ENCODE data around the gene GRK1. TPM values are rescaled to one million over a fixed set of nuclear protein-coding genes. Genes with fewer than 3 reads are reported as not detected.

The GRK1 gene
- total RNA-seq, 1 experiment from 2014 or later = not detected

- BruUV-seq (replicated peaks) = no TSS peak
- POLR2A ChIA-PET = no interaction called here
- Mint-ChIP-seq H3K9me3 (ENCODE audit: unreplicated experiment) (no peaks in the 10 kb centered on the region), H3K36me3 (ENCODE audit: insufficient read depth, unreplicated experiment) (peaks cover 5% of the 10 kb centered on the region), H3K27me3 (ENCODE audit: insufficient read depth, unreplicated experiment) (no peaks in the 10 kb centered on the region), H3K4me3 (ENCODE audit: unreplicated experiment) (no peak overlapping the region), H3K4me1 (ENCODE audit: insufficient read depth, unreplicated experiment) (peaks cover 1% of the 10 kb centered on the region), H3K27ac (ENCODE audit: low read depth, unreplicated experiment) (no peak overlapping the region)
- DNase-seq (ENCODE audit: unreplicated experiment) = no peak
- TF ChIP-seq, protein P1, sequence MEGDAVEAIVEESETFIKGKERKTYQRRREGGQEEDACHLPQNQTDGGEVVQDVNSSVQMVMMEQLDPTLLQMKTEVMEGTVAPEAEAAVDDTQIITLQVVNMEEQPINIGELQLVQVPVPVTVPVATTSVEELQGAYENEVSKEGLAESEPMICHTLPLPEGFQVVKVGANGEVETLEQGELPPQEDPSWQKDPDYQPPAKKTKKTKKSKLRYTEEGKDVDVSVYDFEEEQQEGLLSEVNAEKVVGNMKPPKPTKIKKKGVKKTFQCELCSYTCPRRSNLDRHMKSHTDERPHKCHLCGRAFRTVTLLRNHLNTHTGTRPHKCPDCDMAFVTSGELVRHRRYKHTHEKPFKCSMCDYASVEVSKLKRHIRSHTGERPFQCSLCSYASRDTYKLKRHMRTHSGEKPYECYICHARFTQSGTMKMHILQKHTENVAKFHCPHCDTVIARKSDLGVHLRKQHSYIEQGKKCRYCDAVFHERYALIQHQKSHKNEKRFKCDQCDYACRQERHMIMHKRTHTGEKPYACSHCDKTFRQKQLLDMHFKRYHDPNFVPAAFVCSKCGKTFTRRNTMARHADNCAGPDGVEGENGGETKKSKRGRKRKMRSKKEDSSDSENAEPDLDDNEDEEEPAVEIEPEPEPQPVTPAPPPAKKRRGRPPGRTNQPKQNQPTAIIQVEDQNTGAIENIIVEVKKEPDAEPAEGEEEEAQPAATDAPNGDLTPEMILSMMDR (IDR thresholded peaks at IDR 0.05; ENCODE audit: unreplicated experiment) = no peak
- intact Hi-C loops (cut with micrococcal nuclease) = no loop called here
- CTCF ChIA-PET = no interaction called here
These were observed 98.5 kb downstream of the GRK1 start for GRCh38 chr13:113765564-113765910.

GRCh38 chr13:113766035-113766800, 99.2 kb downstream of the GRK1 start:
- no TSS peak for BruUV-seq (replicated peaks)
- TF ChIP-seq, protein P1 (IDR thresholded peaks at IDR 0.05; ENCODE audit: unreplicated experiment) = no peak
- peaks cover 5% of the 10 kb centered on the region for H3K36me3 Mint-ChIP-seq (ENCODE audit: insufficient read depth, unreplicated experiment)
- H3K4me3 Mint-ChIP-seq (ENCODE audit: unreplicated experiment) = no peak overlapping the region
- H3K27ac Mint-ChIP-seq (ENCODE audit: low read depth, unreplicated experiment) = no peak overlapping the region
- intact Hi-C loops (cut with micrococcal nuclease) = no loop called here
- H3K4me1 Mint-ChIP-seq (ENCODE audit: insufficient read depth, unreplicated experiment) = no peaks in the 10 kb centered on the region
- no peak for DNase-seq (ENCODE audit: unreplicated experiment)
- POLR2A ChIA-PET = no interaction called here
- H3K27me3 Mint-ChIP-seq (ENCODE audit: insufficient read depth, unreplicated experiment) = no peaks in the 10 kb centered on the region
- H3K9me3 Mint-ChIP-seq (ENCODE audit: unreplicated experiment) = no peaks in the 10 kb centered on the region
- CTCF ChIA-PET = no interaction called here

- intact Hi-C loops (cut with micrococcal nuclease) = no loop called here
- peaks cover 5% of the 10 kb centered on the region for H3K36me3 Mint-ChIP-seq (ENCODE audit: insufficient read depth, unreplicated experiment)
- H3K4me1 Mint-ChIP-seq (ENCODE audit: insufficient read depth, unreplicated experiment) = no peaks in the 10 kb centered on the region
- CTCF ChIA-PET = no interaction called here
- POLR2A ChIA-PET = interaction anchor here (0.8 kb wide), 1 partner anchor 18 kb away, joined by 6 read pairs; no protein-coding TSS in a partner anchor
- no peaks in the 10 kb centered on the region for H3K27me3 Mint-ChIP-seq (ENCODE audit: insufficient read depth, unreplicated experiment)
- TF ChIP-seq, protein P1 (IDR thresholded peaks at IDR 0.05; ENCODE audit: unreplicated experiment) = no peak
- DNase-seq (ENCODE audit: unreplicated experiment) = no peak
- BruUV-seq (replicated peaks) = no TSS peak
- H3K27ac Mint-ChIP-seq (ENCODE audit: low read depth, unreplicated experiment) = no peak overlapping the region
- H3K4me3 Mint-ChIP-seq (ENCODE audit: unreplicated experiment) = no peak overlapping the region
- H3K9me3 Mint-ChIP-seq (ENCODE audit: unreplicated experiment) = peaks cover 5% of the 10 kb centered on the region
These were observed 100.3 kb downstream of the GRK1 start for GRCh38 chr13:113767366-113767765.

GRCh38 chr13:113768018-113768905, 101.2 kb downstream of the GRK1 start:
- ChIA-PET POLR2A (interaction anchor here (0.8 kb wide), 1 partner anchor 17 kb away, joined by 6 read pairs; no protein-coding TSS in a partner anchor), CTCF (no interaction called here)
- no peak overlapping the region for H3K4me3 Mint-ChIP-seq (ENCODE audit: unreplicated experiment)
- no peaks in the 10 kb centered on the region for H3K36me3 Mint-ChIP-seq (ENCODE audit: insufficient read depth, unreplicated experiment)
- no TSS peak for BruUV-seq (replicated peaks)
- H3K4me1 Mint-ChIP-seq (ENCODE audit: insufficient read depth, unreplicated experiment) = no peaks in the 10 kb centered on the region
- no peaks in the 10 kb centered on the region for H3K27me3 Mint-ChIP-seq (ENCODE audit: insufficient read depth, unreplicated experiment)
- no peak overlapping the region for H3K27ac Mint-ChIP-seq (ENCODE audit: low read depth, unreplicated experiment)
- DNase-seq (ENCODE audit: unreplicated experiment) = no peak
- TF ChIP-seq, protein P1 (IDR thresholded peaks at IDR 0.05; ENCODE audit: unreplicated experiment) = no peak
- peaks cover 8% of the 10 kb centered on the region for H3K9me3 Mint-ChIP-seq (ENCODE audit: unreplicated experiment)
- intact Hi-C loops (cut with micrococcal nuclease) = no loop called here
